CD4-positive, alpha-beta T cell treated with Interferon alpha-2 for 1 hour (primary cell): ENCODE results near the gene ABCE1.

Experiments used
- DNase-seq, 2 donors: peaks; one replicate each; pipeline ENCODE4 v3.0.0-alpha.2; 2020 to 2022

ABCE1 gene

GRCh38 chr4:145097821-145098674 is at the start of gene ABCE1, which contains the start of gene ANAPC10:
ABCE1 (plus strand) TSS chr4:145098311; CDS start chr4:145104413, 6,102 bp downstream.
ANAPC10 (minus strand) TSS chr4:145098196; CDS start chr4:145096099, 2,097 bp downstream.
- DNase-seq, result peak; percentile 95

- no peak for DNase-seq
These were observed 49.3 kb upstream of the ABCE1 start for GRCh38 chr4:145048817-145049216.

GRCh38 chr4:145049241-145049640 is 48.9 kb upstream of the ABCE1 start:
- no peak for DNase-seq

GRCh38 chr4:145055533-145056257 is 42.4 kb upstream of the ABCE1 start:
- DNase-seq, result no peak

GRCh38 chr4:145056325-145057130 is 41.6 kb upstream of the ABCE1 start:
- no peak for DNase-seq

GRCh38 chr4:145058256-145058655 is 39.9 kb upstream of the ABCE1 start:
- DNase-seq, result no peak

GRCh38 chr4:145061318-145061920 is 36.7 kb upstream of the ABCE1 start:
- peak in 1 of 2 donors; percentile 58 for DNase-seq

GRCh38 chr4:145066063-145066501 is 32.0 kb upstream of the ABCE1 start:
- no peak for DNase-seq

- no peak for DNase-seq
These were observed 28.8 kb upstream of the ABCE1 start for GRCh38 chr4:145069361-145069760.

GRCh38 chr4:145071560-145071959 is 26.6 kb upstream of the ABCE1 start:
- no peak for DNase-seq

GRCh38 chr4:145075742-145076468 is 22.2 kb upstream of the ABCE1 start:
- DNase-seq, result no peak

GRCh38 chr4:145076469-145076855 is 21.6 kb upstream of the ABCE1 start:
- no peak for DNase-seq

GRCh38 chr4:145081756-145082155 is 16.4 kb upstream of the ABCE1 start:
- DNase-seq, result no peak

GRCh38 chr4:145083891-145084605 is 14.1 kb upstream of the ABCE1 start:
- DNase-seq, result no peak

GRCh38 chr4:145090380-145090779 is 7.7 kb upstream of the ABCE1 start:
- DNase-seq, result no peak

- no peak for DNase-seq
These were observed 4.5 kb upstream of the ABCE1 start for GRCh38 chr4:145093638-145094037.

- peak in 1 of 2 donors; percentile 16 for DNase-seq
These were observed 735 bp upstream of the ABCE1 start for GRCh38 chr4:145097331-145097820.

- peak; percentile 45 to 61 for DNase-seq
These were observed 545 bp downstream of the ABCE1 start for GRCh38 chr4:145098675-145099037.

GRCh38 chr4:145099653-145100052 is 1.5 kb downstream of the ABCE1 start:
- DNase-seq, result no peak

- no peak for DNase-seq
These were observed 3.0 kb downstream of the ABCE1 start for GRCh38 chr4:145101091-145101490.

- DNase-seq, result no peak
These were observed 4.5 kb downstream of the ABCE1 start for GRCh38 chr4:145102619-145103018.
